Stimulated activated naive CD4-positive, alpha-beta T cell (primary cell): ENCODE measurements around the gene LCE1E.

Experiments
- DNase-seq, 6 experiments: peaks; one replicate each; lab custom pipeline; 2025; lab: John Stamatoyannopoulos, UW

LCE1E gene

GRCh38 chr1:152786077-152786476 lies at the start of gene LCE1E:
LCE1E (plus strand) TSS chr1:152786257; CDS start chr1:152787300, 1,043 bp downstream.
- DNase-seq, result no peak

GRCh38 chr1:152737997-152738396 lies 48.1 kb upstream of the LCE1E start:
- no peak for DNase-seq

- no peak for DNase-seq
These were observed 46.2 kb upstream of the LCE1E start for GRCh38 chr1:152739841-152740240.

GRCh38 chr1:152741656-152742055 lies 44.4 kb upstream of the LCE1E start:
- DNase-seq, result no peak

- no peak for DNase-seq
These were observed 42.5 kb upstream of the LCE1E start for GRCh38 chr1:152743371-152744145.

- DNase-seq, result no peak
These were observed 40.8 kb upstream of the LCE1E start for GRCh38 chr1:152745289-152745704.

- no peak for DNase-seq
These were observed 40.2 kb upstream of the LCE1E start for GRCh38 chr1:152745765-152746444.

GRCh38 chr1:152747831-152748230 lies 38.2 kb upstream of the LCE1E start:
- no peak for DNase-seq

GRCh38 chr1:152752225-152752624 lies 33.8 kb upstream of the LCE1E start:
- no peak for DNase-seq

- DNase-seq, result no peak
These were observed 32.5 kb upstream of the LCE1E start for GRCh38 chr1:152753586-152753985.

- DNase-seq, result no peak
These were observed 29.2 kb upstream of the LCE1E start for GRCh38 chr1:152756872-152757271.

GRCh38 chr1:152757747-152758146 lies 28.3 kb upstream of the LCE1E start, which contains the start of gene KPRP:
KPRP (plus strand) TSS chr1:152758025; CDS start chr1:152759589, 1,564 bp downstream.
- DNase-seq, result no peak

- no peak for DNase-seq
These were observed 27.4 kb upstream of the LCE1E start for GRCh38 chr1:152758636-152759035.

- DNase-seq, result no peak
These were observed 26.4 kb upstream of the LCE1E start for GRCh38 chr1:152759453-152760173.

GRCh38 chr1:152760551-152761190 lies 25.4 kb upstream of the LCE1E start:
- no peak for DNase-seq

- no peak for DNase-seq
These were observed 24.3 kb upstream of the LCE1E start for GRCh38 chr1:152761609-152762213.

GRCh38 chr1:152768847-152769533 lies 17.1 kb upstream of the LCE1E start:
- no peak for DNase-seq

GRCh38 chr1:152770411-152770810 lies 15.6 kb upstream of the LCE1E start:
- no peak for DNase-seq

- DNase-seq, result no peak
These were observed 11.2 kb upstream of the LCE1E start, which contains the start of gene LCE1F for GRCh38 chr1:152774875-152775274. LCE1F (plus strand) TSS chr1:152775140; CDS start chr1:152776372, 1,232 bp downstream.

GRCh38 chr1:152776361-152776760 lies 9.7 kb upstream of the LCE1E start:
- DNase-seq, result no peak
